ENCODE data around the gene SUCLG2. TPM values are rescaled to one million over a fixed set of nuclear protein-coding genes. Genes with fewer than 3 reads are reported as not detected.
A peak's percentile ranks its signal among the peaks of the same experiment; 100 is the strongest.

The SUCLG2 gene
- total and polyA plus RNA-seq, 7 donors: 63.7 to 102 (median 90.5) TPM

DNA sequence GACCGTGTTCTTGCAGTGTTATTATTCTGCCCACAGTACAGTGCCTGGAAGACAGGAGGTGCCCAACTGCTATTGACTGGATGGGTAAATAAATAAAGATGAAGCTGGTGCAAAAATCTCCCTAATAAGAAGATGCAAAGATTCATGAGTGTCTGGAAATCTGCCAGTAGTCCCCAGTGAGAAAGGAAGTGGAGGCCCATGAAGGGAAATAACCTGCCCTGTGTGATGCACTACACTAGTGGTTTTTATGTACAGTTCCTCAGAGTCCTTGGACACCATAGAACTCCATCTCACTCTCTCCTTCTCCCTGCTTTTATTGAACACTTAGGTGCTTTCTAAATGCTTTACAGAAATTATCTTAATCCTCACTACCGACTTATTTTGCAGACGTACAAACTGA, 8.3 kb upstream of the SUCLG2 start:
- DNase-seq (no peak), ATAC-seq (no peak)
- Histone ChIP-seq H3K27ac (no peak overlapping the region), H3K27me3 (ENCODE audit: insufficient read depth in 3 of 3, low read length in 2 of 3) (no peaks in the 10 kb centered on the region), H3K9me3 (no peaks in the 10 kb centered on the region), H3K4me1 (peaks cover 2% of the 10 kb centered on the region), H3K36me3 (ENCODE audit: insufficient read depth in 1 of 2, low read depth in 1 of 2) (no peaks in the 10 kb centered on the region), H3K4me3 (no peak overlapping the region)
- WGBS, 3 donors: 91 to 94% (median 92%) methylated on average over 3 of the region's 3 CpGs
- TF ChIP-seq, protein P1, sequence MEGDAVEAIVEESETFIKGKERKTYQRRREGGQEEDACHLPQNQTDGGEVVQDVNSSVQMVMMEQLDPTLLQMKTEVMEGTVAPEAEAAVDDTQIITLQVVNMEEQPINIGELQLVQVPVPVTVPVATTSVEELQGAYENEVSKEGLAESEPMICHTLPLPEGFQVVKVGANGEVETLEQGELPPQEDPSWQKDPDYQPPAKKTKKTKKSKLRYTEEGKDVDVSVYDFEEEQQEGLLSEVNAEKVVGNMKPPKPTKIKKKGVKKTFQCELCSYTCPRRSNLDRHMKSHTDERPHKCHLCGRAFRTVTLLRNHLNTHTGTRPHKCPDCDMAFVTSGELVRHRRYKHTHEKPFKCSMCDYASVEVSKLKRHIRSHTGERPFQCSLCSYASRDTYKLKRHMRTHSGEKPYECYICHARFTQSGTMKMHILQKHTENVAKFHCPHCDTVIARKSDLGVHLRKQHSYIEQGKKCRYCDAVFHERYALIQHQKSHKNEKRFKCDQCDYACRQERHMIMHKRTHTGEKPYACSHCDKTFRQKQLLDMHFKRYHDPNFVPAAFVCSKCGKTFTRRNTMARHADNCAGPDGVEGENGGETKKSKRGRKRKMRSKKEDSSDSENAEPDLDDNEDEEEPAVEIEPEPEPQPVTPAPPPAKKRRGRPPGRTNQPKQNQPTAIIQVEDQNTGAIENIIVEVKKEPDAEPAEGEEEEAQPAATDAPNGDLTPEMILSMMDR (IDR thresholded peaks at IDR 0.05): no peak
- intact Hi-C loops (cut with DNase I): no loop called here

DNA sequence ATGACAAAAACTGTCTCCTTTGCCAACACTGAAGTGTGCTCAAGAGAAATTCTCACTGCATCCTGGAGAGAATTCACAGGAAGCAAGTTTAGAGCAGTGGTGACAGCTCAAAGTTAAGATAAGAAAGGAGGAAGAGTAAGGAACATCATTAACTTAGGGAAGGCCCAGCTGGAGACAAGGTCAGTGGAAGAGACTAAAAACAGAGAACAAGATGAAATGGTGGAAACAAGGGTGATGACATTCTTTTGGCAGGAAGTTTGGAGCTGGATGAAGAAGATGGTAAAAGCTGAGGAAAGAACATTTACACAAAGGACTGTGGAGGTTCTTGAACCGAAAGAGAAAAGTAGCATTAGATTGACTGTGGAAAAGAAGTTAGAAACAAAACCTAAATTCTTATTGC, 6.7 kb upstream of the SUCLG2 start:
- 61 to 79% (median 69%) methylated on average over 1 of the region's 1 CpG for WGBS, 3 donors
- ATAC-seq (no peak), DNase-seq (no peak)
- TF ChIP-seq, protein P1 (IDR thresholded peaks at IDR 0.05): no peak
- Histone ChIP-seq H3K4me1 (peaks cover 3% of the 10 kb centered on the region), H3K9me3 (no peaks in the 10 kb centered on the region), H3K4me3 (no peak overlapping the region), H3K27me3 (ENCODE audit: insufficient read depth in 3 of 3, low read length in 2 of 3) (no peaks in the 10 kb centered on the region), H3K36me3 (ENCODE audit: insufficient read depth in 1 of 2, low read depth in 1 of 2) (no peaks in the 10 kb centered on the region), H3K27ac (no peak overlapping the region)
- intact Hi-C loops (cut with DNase I): no loop called here

DNA sequence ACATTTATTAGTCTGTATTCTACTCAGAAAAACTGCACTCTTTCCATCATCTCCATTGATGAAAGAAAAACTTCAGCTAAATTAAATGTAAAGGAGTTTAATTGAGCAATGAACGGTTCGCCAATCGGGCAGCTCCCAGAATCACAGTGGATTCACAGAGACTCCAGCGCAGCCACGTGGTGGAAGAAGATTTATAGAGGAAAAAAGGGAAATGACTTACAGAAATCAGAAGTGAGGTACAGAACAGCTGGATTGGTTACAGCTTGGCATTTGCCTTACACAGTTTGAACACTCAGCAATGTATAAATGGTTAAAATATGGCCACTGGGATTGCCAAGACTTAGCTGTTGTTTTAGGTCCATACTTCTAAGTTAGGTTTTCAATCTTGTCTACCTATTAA, 2.8 kb upstream of the SUCLG2 start:
- H3K9me3 ChIP-seq: no peaks in the 10 kb centered on the region
- 86 to 95% (median 91%) methylated on average over 5 of the region's 5 CpGs for WGBS, 3 donors
- intact Hi-C loops (cut with DNase I): no loop called here
- no peaks in the 10 kb centered on the region for H3K27me3 ChIP-seq (ENCODE audit: insufficient read depth in 3 of 3, low read length in 2 of 3)
- peaks cover 12% of the 10 kb centered on the region for H3K4me1 ChIP-seq
- no peaks in the 10 kb centered on the region for H3K36me3 ChIP-seq (ENCODE audit: insufficient read depth in 1 of 2, low read depth in 1 of 2)
- ATAC-seq: no peak
- H3K27ac ChIP-seq: no peak overlapping the region
- TF ChIP-seq, protein P1 (IDR thresholded peaks at IDR 0.05): no peak
- DNase-seq: no peak
- no peak overlapping the region for H3K4me3 ChIP-seq

DNA sequence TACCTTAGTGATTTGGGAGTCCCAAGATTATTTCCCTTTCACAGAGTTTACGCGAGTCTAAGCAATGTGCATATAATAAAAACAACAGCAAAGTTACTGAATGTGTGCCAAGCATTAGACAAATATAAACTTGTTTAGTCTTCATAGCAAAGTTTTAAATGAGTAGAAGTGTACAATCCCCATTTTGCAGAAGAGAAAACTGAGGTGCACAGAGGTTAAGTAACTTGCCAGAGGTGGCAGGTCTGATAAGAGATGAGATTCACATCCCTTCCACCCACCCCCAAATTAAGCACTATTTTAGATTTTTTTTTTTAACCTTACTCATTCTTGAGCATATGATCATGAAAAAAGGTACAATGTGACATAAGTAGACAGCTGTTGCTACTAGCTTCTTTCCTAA, 2.2 kb upstream of the SUCLG2 start:
- no peaks in the 10 kb centered on the region for H3K27me3 ChIP-seq (ENCODE audit: insufficient read depth in 3 of 3, low read length in 2 of 3)
- no peak overlapping the region for H3K27ac ChIP-seq
- peaks cover 12% of the 10 kb centered on the region for H3K4me1 ChIP-seq
- no peaks in the 10 kb centered on the region for H3K9me3 ChIP-seq
- no peaks in the 10 kb centered on the region for H3K36me3 ChIP-seq (ENCODE audit: insufficient read depth in 1 of 2, low read depth in 1 of 2)
- DNase-seq (no peak), ATAC-seq (no peak)
- intact Hi-C loops (cut with DNase I): no loop called here
- TF ChIP-seq, protein P1 (IDR thresholded peaks at IDR 0.05): no peak
- H3K4me3 ChIP-seq: no peak overlapping the region
- WGBS, 3 donors: 93 to 100% (median 95%) methylated on average over 2 of the region's 2 CpGs

DNA sequence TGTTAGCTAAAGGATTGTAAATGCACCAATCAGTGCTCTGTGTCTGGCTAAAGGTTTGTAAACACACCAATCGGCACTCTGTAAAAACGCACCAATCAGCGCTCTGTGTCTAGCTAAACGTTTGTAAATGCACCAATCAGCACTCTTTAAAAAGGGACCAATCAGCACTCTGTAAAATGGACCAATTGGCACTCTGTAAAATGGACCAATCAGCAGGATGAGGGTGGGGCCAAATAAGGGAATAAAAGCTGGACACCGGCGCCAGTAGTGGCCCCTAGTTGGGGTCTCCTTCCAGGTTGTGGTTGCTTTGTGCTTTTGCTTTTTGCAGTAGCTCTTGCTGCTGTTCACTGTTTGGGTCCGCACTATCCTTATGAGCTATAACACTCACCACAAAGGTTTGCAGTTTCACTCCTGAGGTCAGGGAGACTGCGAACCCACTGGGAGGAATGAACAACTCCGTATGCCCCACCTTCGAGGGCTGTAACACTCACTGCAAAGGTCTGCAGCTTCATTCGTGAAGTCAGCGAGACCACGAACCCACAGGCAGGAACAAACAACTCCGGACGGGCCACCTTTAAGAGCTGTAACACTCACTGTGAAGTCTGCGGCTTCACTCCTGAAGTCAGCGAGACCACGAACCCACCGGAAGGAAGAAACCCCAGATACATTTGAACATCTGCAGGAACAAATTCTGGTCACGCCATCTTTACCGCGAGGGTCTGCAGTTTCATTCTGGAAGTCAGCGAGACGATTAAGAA, 1.1 kb upstream of the SUCLG2 start:
- ATAC-seq (no peak), DNase-seq (peak in 1 of 2 donors; percentile 48)
- Histone ChIP-seq H3K27ac (peak overlapping the region; percentile 98), H3K4me3 (peak overlapping the region; percentile 97), H3K36me3 (ENCODE audit: insufficient read depth in 1 of 2, low read depth in 1 of 2) (no peaks in the 10 kb centered on the region), H3K4me1 (peaks cover 14% of the 10 kb centered on the region), H3K9me3 (no peaks in the 10 kb centered on the region), H3K27me3 (ENCODE audit: insufficient read depth in 3 of 3, low read length in 2 of 3) (no peaks in the 10 kb centered on the region)
- WGBS, 3 donors: 90 to 91% (median 91%) methylated on average over 24 of the region's 24 CpGs
- intact Hi-C loops (cut with DNase I): no loop called here
- TF ChIP-seq, protein P1 (IDR thresholded peaks at IDR 0.05): no peak

All from psoas muscle (tissue), 8 donors.